NCI-H446 treated with DMSO at 0.1 percent for 48 hours (cell line): ENCODE data around the gene CYGB.
A peak's percentile ranks its signal among the peaks of the same experiment; 100 is the strongest.
"Not testable (repeated sequence)": the region's sequence is repeated elsewhere in the genome, so short reads cannot be mapped to it uniquely, and the experiment has no call there.

ENCODE experiments used
- DNase-seq: peaks from one replicate; lab custom pipeline; 2025; lab: John Stamatoyannopoulos, UW

The CYGB gene

DNA sequence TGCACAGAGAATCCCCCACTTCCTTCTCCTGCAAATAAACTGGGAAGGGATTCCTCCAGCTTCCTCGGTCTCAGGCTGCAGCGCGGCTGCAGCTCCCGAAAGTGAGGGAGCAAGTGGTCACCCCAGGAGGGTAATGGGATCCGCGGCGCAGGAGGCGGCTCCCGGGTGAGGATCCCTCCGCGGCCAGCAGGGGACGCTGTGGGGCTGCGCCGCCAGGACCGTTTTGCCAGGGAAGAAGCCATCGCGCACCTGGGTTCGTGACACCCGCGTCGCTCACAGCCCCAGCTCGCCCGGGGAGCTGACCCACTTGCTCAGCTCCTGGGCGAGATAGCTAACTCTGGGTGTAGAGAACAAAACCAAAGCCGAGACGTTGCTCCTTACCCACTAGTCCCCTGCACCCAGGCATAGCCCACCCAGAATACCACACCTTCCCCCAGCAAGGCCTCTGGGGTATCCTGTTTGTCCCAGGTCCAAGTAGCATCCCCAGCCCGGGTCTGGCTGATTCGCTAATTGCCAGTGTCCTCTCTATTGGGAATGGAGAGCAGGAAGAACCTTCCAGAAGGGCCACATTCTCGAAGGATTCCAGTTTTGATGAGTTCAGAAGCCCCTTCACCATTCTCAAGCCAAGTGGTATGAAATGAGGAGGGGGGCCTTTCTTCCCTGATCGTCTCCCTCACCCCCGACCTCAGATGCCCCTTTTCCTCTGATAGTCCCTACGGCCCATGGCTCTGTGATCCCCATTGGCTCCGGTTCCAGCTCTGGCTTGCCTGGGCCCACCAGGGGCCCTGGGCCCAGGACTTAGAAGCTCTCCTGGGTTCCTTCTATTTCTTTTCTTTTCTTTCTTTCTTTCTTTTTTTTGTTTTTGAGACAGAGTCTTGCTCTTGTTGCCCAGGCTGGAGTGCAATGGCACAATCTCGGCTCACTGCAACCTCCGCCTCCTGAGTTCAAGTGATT lies 14.1 kb downstream of the CYGB start:
- DNase-seq: no peak

- not testable (repeated sequence) for DNase-seq
These were observed 15.8 kb downstream of the CYGB start for GRCh38 chr17:76521683-76522082.

- DNase-seq: no peak
These were observed 16.2 kb downstream of the CYGB start for GRCh38 chr17:76521262-76521661.

DNA sequence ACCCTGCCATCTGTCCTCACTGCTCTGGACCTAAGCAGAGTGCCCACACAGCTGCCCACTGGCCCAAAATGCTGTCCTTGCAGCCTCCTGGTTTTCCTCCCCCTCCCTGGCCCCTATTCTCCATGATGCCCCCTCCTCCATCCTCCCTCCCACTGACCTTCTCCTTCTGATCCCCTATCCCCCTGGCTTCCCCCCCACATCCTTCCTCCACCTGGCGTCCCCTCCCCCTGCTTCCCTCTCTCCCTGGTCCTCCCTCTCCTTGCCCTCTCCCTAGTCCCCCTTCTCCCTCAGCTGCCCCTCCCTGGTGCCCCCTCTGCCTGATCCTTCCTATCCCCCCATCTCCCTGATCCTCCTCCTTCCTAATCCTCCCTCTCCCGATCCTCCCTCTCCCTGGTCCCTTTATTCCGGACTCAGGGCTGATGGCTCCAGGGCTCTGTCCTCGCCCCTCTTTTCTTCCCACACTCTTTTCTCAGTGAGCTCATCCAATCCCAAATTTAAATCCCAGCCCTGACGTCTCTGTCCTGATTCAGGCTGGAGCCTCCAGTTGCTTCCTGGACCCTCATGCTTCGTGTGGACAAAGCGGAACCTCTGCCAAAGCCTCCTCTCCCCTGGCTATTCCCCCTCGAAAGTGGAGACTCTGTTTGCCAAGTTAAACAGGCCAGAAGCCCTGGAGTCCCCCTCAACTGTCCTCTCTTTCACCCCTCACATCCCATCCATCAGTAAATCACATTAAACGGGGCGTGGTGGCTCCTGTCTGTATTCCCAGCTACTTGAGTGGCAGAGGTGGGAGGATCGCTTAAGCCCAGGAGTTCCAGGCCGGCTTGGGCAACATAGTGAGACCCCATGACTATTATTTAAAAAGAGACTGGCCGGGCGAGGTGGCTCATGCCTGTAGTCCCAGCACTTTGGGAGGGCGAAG lies 18.2 kb downstream of the CYGB start:
- no peak for DNase-seq

DNA sequence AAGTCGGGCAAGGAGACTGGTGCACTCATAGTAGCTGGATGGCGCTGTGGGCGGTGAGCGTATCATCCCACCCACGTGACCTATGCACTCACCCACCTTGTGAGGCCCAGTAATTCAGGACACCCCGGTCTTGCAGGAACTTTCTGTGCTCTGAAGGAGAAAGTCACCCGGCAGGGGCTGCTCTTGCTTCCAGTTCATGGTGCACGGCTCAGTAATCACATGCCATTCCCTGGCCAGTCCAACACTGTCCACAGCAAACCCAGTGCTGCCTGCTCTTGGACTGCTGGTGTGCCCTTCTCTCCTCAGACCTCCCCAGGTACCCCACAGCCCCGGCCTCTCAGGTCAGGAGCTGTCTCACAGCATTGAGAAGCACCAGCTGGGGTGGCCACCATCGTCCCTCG lies 19.9 kb downstream of the CYGB start:
- no peak for DNase-seq

DNA sequence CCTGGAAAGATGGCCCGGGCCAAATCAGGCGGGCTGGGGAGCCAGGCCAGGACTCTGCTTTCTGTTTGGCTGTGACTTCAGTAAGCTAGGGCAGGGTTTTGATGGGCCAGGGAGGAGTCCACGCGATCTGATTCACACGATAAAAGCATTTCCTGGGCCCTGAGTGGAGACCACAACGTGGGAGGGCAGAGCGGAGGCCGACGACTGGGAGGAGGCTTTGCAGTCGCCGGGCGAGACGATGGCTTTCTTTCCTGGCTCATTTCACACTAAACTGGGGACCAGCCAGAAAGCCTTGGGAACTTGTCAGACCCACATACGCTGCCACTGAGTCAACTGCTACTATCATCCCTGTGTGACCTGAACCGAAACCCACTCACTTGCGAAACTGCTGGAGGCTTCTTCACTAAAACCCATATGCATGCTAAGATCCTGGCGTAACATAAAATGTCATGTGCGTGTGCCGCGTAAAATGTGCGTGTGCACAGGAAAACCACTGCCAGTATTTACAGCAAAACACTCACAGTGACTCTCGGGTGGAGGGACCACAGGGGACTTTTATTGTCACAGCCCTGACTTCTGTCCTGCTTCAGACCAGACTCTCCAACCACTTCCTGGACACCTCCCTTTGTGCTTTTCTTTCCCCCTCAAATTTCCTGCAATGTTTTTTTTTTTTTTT lies 22.1 kb downstream of the CYGB start:
- DNase-seq: no peak

DNA sequence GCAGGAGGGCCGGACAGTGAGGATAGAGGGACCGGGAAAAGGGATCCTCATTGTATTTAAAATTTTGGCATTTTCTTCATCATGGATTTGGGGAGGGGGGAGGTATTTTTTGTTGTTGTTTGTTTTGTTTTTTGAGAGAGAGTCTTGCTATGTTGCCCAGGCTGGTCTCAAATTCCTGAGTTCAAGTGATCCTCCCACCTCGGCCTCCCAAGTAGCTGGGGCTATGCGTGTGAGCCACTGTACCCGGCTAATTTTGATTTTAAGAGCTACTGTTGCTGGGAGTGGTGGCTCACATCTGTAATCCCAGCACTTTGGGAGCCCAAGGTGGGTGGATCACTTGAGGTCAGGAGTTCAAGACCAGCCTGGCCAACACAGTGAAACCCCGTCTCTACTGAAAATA lies 23.2 kb downstream of the CYGB start:
- not testable (repeated sequence) for DNase-seq

- no peak for DNase-seq
These were observed 24.2 kb downstream of the CYGB start for GRCh38 chr17:76513306-76513692.

DNA sequence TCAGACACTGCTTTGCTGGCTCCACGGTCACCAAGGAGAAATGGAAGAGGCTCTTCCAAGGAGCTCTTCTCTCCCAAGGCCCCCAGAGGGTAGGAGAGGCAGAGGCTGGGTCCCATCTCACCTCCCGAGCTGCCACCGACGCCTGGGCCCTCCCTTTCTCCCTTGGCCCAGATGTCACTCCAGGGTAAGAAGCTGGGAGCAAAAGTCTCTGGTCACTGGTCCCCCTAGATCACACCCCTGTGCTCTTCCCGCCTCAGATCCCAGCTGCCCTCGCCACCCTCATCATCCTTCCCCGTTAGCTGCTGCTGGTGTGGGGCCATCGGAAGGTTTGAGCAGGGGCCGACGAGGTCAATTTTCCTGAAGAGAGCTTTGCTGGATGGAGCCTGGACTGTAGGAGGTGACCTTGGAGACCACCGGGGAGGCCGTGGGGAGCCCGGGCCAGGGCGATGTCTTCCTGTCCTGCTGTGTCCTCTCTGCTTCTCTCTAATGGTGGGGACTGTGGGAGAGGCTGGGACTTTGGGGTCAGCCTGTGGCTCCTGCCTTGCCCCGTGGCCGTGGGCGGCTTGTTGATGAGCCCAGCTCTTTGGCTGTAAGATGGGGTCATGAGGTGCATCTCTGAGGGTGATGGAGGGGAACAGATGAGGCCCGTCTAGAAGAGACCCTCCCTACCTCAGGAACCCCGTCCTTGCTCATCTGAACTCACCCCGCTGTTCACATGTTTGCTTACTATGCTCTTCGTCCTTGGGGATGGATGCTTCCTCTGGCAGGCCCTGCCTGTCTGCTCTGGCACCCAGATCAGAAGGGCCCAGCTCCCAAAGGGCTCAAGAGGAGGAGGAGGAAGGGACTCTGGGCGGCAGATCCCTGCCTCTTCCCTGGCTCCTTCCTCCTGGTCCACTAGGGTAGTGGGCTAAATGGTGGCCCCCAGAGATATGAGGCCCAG lies 24.9 kb downstream of the CYGB start:
- DNase-seq: no peak

DNA sequence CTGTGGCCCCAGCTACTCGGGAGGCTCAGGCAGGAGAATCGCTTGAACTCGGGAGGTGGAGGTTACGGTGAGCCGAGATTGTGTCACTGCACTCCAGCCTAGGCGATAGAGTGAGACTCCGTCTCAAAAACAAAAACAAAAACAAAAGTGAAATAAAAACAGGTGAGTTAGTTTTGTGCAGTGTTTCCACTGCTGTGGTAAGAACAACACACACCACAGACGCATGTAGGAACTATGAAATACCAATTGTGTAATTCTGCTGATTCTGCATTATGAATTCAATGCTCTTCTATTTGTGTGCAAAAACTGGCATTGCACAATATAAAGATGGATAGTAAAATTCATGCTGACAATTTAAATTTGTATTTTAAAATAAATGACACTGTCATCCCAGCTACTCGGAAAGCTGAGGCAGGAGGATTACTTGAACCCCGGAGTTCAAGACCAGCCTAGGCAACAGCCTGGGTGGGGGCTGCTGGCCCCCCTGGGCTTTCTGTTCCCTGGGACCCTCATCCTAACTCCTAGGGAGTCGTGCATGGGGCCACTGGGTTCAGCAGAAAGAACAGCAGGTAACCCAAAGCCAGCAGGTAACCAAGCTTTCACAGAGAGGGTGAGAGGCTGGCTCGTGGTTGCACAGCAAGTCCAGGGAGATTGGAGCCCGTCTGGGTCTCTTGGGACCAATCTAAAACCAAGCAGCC lies 25.7 kb downstream of the CYGB start:
- no peak for DNase-seq

DNA sequence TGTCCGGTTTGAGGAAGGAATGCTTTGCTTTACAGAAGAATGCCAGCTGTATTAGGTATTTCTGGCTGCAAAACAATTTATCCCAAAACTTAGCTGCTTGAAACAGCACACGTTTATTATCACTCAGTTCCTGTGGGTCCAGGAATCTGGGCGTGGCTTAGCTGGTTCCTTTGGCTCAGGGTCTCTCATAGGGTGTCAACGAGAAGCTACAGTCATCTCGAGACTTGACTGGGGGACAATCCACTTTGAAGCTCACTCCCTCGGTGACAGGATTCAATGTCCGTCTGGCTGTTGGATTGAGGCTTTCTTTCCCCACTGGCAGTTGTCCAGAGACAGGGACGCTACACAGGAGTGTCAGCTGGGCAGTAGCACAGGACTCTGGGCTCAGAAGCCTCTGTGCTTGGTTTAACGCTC lies 26.7 kb downstream of the CYGB start:
- no peak for DNase-seq

- DNase-seq: not testable (repeated sequence)
These were observed 28.9 kb downstream of the CYGB start for GRCh38 chr17:76508472-76509063.

DNA sequence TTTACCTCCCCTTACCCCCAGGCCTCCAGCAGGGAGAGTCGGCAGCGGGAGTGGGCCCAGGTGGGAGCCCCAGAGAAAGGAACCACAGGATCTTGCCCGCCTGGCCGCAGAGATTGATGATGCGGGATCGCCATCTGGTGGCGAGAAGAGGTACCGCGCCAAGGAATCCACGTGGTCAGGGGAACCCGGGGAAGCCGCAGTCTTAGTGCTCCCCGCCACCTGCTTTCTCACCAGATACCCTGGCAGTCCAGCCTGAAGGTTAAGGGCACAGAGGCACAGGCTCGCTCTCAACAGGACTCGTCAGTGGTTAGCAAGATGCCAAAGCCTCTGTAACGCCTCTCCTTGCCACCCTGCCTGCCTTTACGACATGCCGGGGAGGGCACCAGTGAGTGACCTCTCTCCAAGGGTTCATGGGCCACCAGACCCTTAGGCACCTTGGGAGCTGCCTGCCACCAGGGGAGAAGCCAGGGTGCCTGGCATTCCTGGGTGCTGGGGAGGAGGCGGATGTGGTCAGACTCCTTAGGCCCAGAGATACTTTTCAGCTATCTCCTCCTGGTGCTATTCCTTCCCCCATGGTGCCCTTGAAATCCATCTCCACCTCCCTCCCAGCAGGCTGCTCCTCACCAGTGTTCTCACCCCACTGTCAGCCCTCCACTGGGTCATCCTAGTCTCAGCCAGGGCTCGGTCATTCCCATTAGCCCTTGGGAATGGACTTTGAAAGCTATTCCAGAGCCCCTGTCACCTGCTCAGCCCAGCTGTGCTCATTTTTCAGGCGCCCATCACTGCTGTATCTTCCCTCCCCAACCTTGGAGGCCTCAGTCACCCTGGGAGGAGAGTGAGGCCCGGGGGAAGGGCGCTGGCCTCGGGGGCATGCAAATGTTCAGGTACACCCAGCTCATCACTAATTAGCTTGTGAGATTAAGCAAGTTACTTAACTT lies 30.8 kb downstream of the CYGB start:
- DNase-seq: peak; percentile 39

DNA sequence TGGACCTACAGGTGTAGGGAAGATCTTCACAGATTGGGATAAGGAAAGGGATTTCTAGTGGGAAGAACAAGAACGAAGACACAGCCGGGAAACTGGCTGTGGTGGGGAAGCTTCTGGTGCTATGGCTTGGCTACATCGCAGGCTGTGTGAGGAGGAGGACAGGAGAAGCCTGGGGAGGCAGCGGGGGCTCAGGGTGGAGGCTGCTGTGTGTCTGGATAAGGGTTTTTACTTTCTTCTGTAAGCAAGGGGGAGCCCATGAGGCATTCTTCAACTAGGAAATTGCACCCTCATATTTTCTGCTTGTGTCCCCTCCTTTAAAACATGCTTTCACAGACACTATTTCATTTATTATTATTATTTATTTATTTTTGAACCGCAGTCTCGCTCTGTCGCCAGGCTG lies 33.4 kb downstream of the CYGB start:
- DNase-seq: no peak

DNA sequence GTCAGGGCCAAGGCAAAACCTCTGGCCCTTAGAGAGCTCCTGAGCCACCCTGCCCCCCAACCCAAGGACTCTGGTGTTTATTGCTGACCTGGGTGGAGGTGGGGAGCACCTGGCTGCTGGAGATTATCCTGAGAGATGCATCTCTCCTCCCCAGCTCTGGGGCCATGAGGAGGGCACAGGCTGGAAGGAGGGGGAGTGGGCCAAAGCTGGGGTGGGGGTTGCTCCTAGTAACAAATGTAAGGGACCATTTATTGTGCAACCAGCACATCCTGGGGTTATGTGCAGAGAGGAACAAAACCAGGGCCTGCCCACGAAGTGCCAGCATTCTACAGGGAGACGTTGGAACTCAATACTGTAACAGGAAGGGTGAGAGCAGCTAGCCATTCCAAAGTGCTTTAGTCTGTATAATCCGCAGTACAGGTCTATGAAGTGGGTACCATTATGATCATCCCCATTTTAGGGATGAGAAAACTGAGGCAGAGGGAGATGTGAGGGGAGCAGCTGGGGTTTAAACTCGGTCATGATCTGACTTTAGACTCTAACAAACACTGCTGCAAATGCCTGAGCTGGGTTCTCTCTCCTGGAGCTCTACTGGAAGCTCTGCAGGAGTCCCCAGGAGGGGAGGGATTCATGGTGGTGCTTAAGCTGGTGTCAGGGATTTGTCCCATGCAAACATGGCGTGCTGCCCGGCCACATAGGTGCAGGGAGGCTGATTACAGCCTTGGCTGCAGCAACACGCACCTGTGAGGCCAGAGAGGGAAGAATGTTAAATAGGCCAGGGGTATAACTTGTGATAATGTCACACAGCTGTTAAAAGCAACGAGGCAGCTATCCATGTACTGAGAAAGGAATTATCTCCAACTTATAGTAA lies 34.9 kb downstream of the CYGB start:
- no peak for DNase-seq

DNA sequence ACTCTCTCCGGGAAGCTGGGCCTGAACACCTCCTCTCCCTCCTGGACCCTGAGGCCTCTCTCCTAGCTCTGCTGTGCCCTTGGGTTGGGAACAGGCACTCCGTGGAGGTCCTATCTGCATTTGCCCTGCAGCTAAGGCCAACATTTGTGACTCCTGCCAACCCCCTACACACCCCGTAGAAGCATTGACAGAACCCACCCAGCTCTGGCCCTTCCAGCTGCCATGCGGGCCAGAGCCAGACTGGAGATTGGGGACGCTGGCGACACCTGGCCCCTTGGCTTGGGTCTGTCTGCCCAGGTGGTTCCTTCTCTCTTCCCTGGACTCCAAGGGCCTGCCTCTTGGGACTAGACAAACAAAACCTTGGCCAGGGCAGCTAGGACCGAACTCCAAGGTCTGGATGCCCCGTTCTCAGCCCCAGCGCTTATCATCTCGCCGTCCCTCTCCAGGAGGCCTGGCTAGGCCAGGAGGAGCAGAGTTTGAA lies 35.6 kb downstream of the CYGB start:
- DNase-seq: no peak

GRCh38 chr17:76501018-76501826 lies 36.3 kb downstream of the CYGB start, which contains the start of gene RHBDF2:
TSS of gene RHBDF2 (minus strand) at chr17:76501423. CDS start at chr17:76481524, 19,899 bp downstream.
- DNase-seq: peak; percentile 46
